ENCODE results near the gene UTP4.
"Not testable (repeated sequence)": the region's sequence is repeated elsewhere in the genome, so short reads cannot be mapped to it uniquely, and the experiment has no call there.

Gene UTP4

GRCh38 chr16:69131167-69131838, 1.1 kb upstream of the UTP4 start:
- no peak for TF ChIP-seq GATA1 (IDR thresholded peaks at IDR 0.05; ENCODE audit: low read depth, low read length)
- no peak for TF ChIP-seq POLR2A (IDR thresholded peaks at IDR 0.05; ENCODE audit: low read length)
- DNase-seq = peak; percentile 26 to 47

- TF ChIP-seq GATA1 (IDR thresholded peaks at IDR 0.05; ENCODE audit: low read depth, low read length) (no peak), POLR2A (IDR thresholded peaks at IDR 0.05; ENCODE audit: low read length) (no peak)
- peak; percentile 85 to 90 for DNase-seq
These were observed 518 bp upstream of the UTP4 start for GRCh38 chr16:69131839-69132423.

GRCh38 chr16:69133373-69133954, 1.0 kb downstream of the UTP4 start:
- TF ChIP-seq POLR2A (IDR thresholded peaks at IDR 0.05; ENCODE audit: low read length) (no peak), GATA1 (IDR thresholded peaks at IDR 0.05; ENCODE audit: low read depth, low read length) (no peak)
- DNase-seq = peak; percentile 40 to 48

GRCh38 chr16:69138608-69139007, 6.2 kb downstream of the UTP4 start:
- no peak for DNase-seq
- TF ChIP-seq GATA1 (IDR thresholded peaks at IDR 0.05; ENCODE audit: low read depth, low read length) = no peak
- TF ChIP-seq POLR2A (IDR thresholded peaks at IDR 0.05; ENCODE audit: low read length) = no peak

GRCh38 chr16:69139464-69139863, 7.0 kb downstream of the UTP4 start:
- DNase-seq = not testable (repeated sequence)

GRCh38 chr16:69141014-69141413, 8.6 kb downstream of the UTP4 start:
- TF ChIP-seq GATA1 (IDR thresholded peaks at IDR 0.05; ENCODE audit: low read depth, low read length) (no peak), POLR2A (IDR thresholded peaks at IDR 0.05; ENCODE audit: low read length) (no peak)
- no peak for DNase-seq

GRCh38 chr16:69141936-69142335, 9.5 kb downstream of the UTP4 start:
- DNase-seq = no peak

GRCh38 chr16:69143116-69143515, 10.7 kb downstream of the UTP4 start:
- DNase-seq = peak; percentile 27 to 46
- TF ChIP-seq POLR2A (IDR thresholded peaks at IDR 0.05; ENCODE audit: low read length) = no peak
- TF ChIP-seq GATA1 (IDR thresholded peaks at IDR 0.05; ENCODE audit: low read depth, low read length) = no peak

More at GRCh38 chr16:69141936-69142335, 9.5 kb downstream of the UTP4 start:
- TF ChIP-seq GATA1 (IDR thresholded peaks at IDR 0.05; ENCODE audit: low read depth, low read length) (no peak), POLR2A (IDR thresholded peaks at IDR 0.05; ENCODE audit: low read length) (no peak)

GRCh38 chr16:69145658-69146057, 13.2 kb downstream of the UTP4 start:
- TF ChIP-seq POLR2A (IDR thresholded peaks at IDR 0.05; ENCODE audit: low read length) = no peak
- TF ChIP-seq GATA1 (IDR thresholded peaks at IDR 0.05; ENCODE audit: low read depth, low read length) = no peak
- peak in 1 of 2 experiments; percentile 37 for DNase-seq

- not testable (repeated sequence) for DNase-seq
These were observed 17.2 kb downstream of the UTP4 start for GRCh38 chr16:69149621-69150020.

GRCh38 chr16:69150146-69150865, 17.9 kb downstream of the UTP4 start:
- DNase-seq = peak; percentile 64 to 80
- no peak for TF ChIP-seq POLR2A (IDR thresholded peaks at IDR 0.05; ENCODE audit: low read length)
- TF ChIP-seq GATA1 (IDR thresholded peaks at IDR 0.05; ENCODE audit: low read depth, low read length) = no peak

- DNase-seq = no peak
These were observed 24.7 kb downstream of the UTP4 start for GRCh38 chr16:69157196-69157595.

GRCh38 chr16:69160192-69160591, 27.7 kb downstream of the UTP4 start:
- no peak for TF ChIP-seq POLR2A (IDR thresholded peaks at IDR 0.05; ENCODE audit: low read length)
- DNase-seq = no peak

More at GRCh38 chr16:69157196-69157595, 24.7 kb downstream of the UTP4 start:
- TF ChIP-seq GATA1 (IDR thresholded peaks at IDR 0.05; ENCODE audit: low read depth, low read length) (no peak), POLR2A (IDR thresholded peaks at IDR 0.05; ENCODE audit: low read length) (no peak)

GRCh38 chr16:69165584-69165983, 33.1 kb downstream of the UTP4 start:
- TF ChIP-seq GATA1 (IDR thresholded peaks at IDR 0.05; ENCODE audit: low read depth, low read length) = no peak
- TF ChIP-seq POLR2A (IDR thresholded peaks at IDR 0.05; ENCODE audit: low read length) = no peak
- no peak for DNase-seq

All from erythroblast (primary cell).